Common myeloid progenitor, CD34-positive (primary cell): ENCODE results near the gene TMEM178B.
"Not testable (repeated sequence)": the region's sequence is repeated elsewhere in the genome, so short reads cannot be mapped to it uniquely, and the experiment has no call there.

Source experiments
- CTCF ChIA-PET: fragments of 350-600 bp; sonication (Branson Sonifier 250); formaldehyde crosslinking; loops from one replicate; lab custom pipeline; 2021; ENCODE audit warnings: antibody characterized with exemption; lab: Charles Lee
- POLR2A ChIA-PET: fragments of 350-600 bp; sonication (Branson Sonifier 250); formaldehyde crosslinking; loops from one replicate; lab custom pipeline; 2021; ENCODE audit warnings: antibody characterized with exemption; lab: Charles Lee
- DNase-seq, 3 donors: peaks; one replicate each; pipeline versions ENCODE4 v3.0.0 to v3.0.0-alpha.2; 2013
- H3K27ac ChIP-seq, 2 experiments: 1 replicate in 1 of 2; 2 replicates in 1 of 2; pipeline ENCODE4 v1.7.0; 2013; ENCODE audit warnings: inconsistent platforms in 2 of 2, low read length in 2 of 2, mild to moderate bottlenecking in 2 of 2, low read depth in 1 of 2, moderate library complexity in 1 of 2; ENCODE audit not compliant: severe bottlenecking in 2 of 2, insufficient read depth in 1 of 2, poor library complexity in 1 of 2
- H3K27me3 ChIP-seq, 5 experiments: replicated peaks in 2 of 5; 1 replicate in 3 of 5; 2 replicates in 2 of 5; pipeline versions ENCODE4 v1.6.1 to v1.7.0; 2013; ENCODE audit warnings: low read length in 4 of 5, mild to moderate bottlenecking in 2 of 5, moderate library complexity in 2 of 5, inconsistent platforms in 1 of 5; ENCODE audit not compliant: insufficient read depth in 5 of 5, control insufficient read depth in 4 of 5
- H3K36me3 ChIP-seq, 4 experiments: 1 replicate in 2 of 4; 2 replicates in 2 of 4; pipeline versions ENCODE4 v1.6.1 to v1.7.0; 2013; ENCODE audit warnings: low read length in 3 of 4, control low read depth in 1 of 4, mild to moderate bottlenecking in 1 of 4; ENCODE audit not compliant: control insufficient read depth in 4 of 4, insufficient read depth in 4 of 4
- H3K4me1 ChIP-seq, 4 experiments: 1 replicate in 3 of 4; 2 replicates in 1 of 4; pipeline versions ENCODE4 v1.6.1 to v1.7.1; 2013; ENCODE audit warnings: low read length in 3 of 4, mild to moderate bottlenecking in 3 of 4, control low read depth in 1 of 4, inconsistent platforms in 1 of 4, moderate library complexity in 1 of 4; ENCODE audit not compliant: control insufficient read depth in 4 of 4, insufficient read depth in 4 of 4; ENCODE audit errors: control extremely low read depth in 1 of 4
- H3K4me3 ChIP-seq, 7 experiments: 1 replicate in 4 of 7; 2 replicates in 3 of 7; pipeline versions ENCODE4 v1.5.1 to v1.7.0; 2013; ENCODE audit warnings: mild to moderate bottlenecking in 7 of 7, low read length in 6 of 7, moderate library complexity in 6 of 7, inconsistent platforms in 2 of 7, low read depth in 2 of 7, control low read depth in 1 of 7; ENCODE audit not compliant: insufficient read depth in 4 of 7, control insufficient read depth in 1 of 7; ENCODE audit errors: extremely low read depth in 1 of 7
- H3K9me3 ChIP-seq, 5 experiments: 1 replicate in 4 of 5; 2 replicates in 1 of 5; pipeline versions ENCODE4 v1.6.1 to v1.7.1; 2013; ENCODE audit warnings: low read length in 4 of 5, mild to moderate bottlenecking in 2 of 5, inconsistent platforms in 1 of 5, low read depth in 1 of 5, moderate library complexity in 1 of 5; ENCODE audit not compliant: control insufficient read depth in 4 of 5, insufficient read depth in 2 of 5; ENCODE audit errors: control extremely low read depth in 1 of 5
- WGBS: methylation state at CpG from one replicate; pipeline ENCODE4 v1.1.5; 2013; ENCODE audit not compliant: insufficient coverage; 5-methylcytosine and 5-hydroxymethylcytosine counted together

The TMEM178B gene

GRCh38 chr7:141328290-141328689 is 254.4 kb downstream of the TMEM178B start:
- POLR2A ChIA-PET, result no interaction called here
- no peak overlapping the region for H3K4me3 ChIP-seq
- DNase-seq, result no peak
- WGBS, result 82% methylated on average over 2 of the region's 2 CpGs
- no peaks in the 10 kb centered on the region for H3K4me1 ChIP-seq
- peaks cover 0 to 4% (median 0%) of the 10 kb centered on the region in 5 experiments for H3K27me3 ChIP-seq
- H3K27ac ChIP-seq, result no peak overlapping the region
- CTCF ChIA-PET, result no interaction called here
- peaks cover 0 to 2% (median 0%) of the 10 kb centered on the region in 5 experiments for H3K9me3 ChIP-seq
- no peaks in the 10 kb centered on the region for H3K36me3 ChIP-seq

- WGBS, result no CpG with 5 or more reads among the region's 2 CpGs
- H3K27me3 ChIP-seq, POLR2A ChIA-PET, H3K4me1 ChIP-seq, DNase-seq, H3K4me3 ChIP-seq, H3K36me3 ChIP-seq, H3K27ac ChIP-seq, CTCF ChIA-PET, H3K9me3 ChIP-seq: not testable (repeated sequence)
These were observed 256.4 kb downstream of the TMEM178B start for GRCh38 chr7:141330285-141330684.

GRCh38 chr7:141333459-141333858 is 259.6 kb downstream of the TMEM178B start:
- ChIA-PET CTCF (no interaction called here), POLR2A (no interaction called here)
- DNase-seq, result no peak
- Histone ChIP-seq H3K4me1 (no peaks in the 10 kb centered on the region), H3K27me3 (no peaks in the 10 kb centered on the region), H3K27ac (no peak overlapping the region), H3K4me3 (no peak overlapping the region), H3K36me3 (no peaks in the 10 kb centered on the region), H3K9me3 (peaks cover 0 to 2% (median 0%) of the 10 kb centered on the region in 5 experiments)
- 77% methylated on average over 4 of the region's 4 CpGs for WGBS

- WGBS, result 100% methylated on average over 3 of the region's 4 CpGs
- H3K27ac ChIP-seq, result no peak overlapping the region
- H3K9me3 ChIP-seq, result peaks cover 0 to 4% (median 0%) of the 10 kb centered on the region in 5 experiments
- POLR2A ChIA-PET, result no interaction called here
- no peaks in the 10 kb centered on the region for H3K36me3 ChIP-seq
- no peaks in the 10 kb centered on the region for H3K4me1 ChIP-seq
- CTCF ChIA-PET, result no interaction called here
- peaks cover 0 to 3% (median 0%) of the 10 kb centered on the region in 5 experiments for H3K27me3 ChIP-seq
- no peak overlapping the region for H3K4me3 ChIP-seq
- DNase-seq, result no peak
These were observed 261.3 kb downstream of the TMEM178B start for GRCh38 chr7:141335164-141335563.

- Histone ChIP-seq H3K9me3 (peaks cover 0 to 4% (median 0%) of the 10 kb centered on the region in 5 experiments), H3K27me3 (peaks cover 0 to 7% (median 0%) of the 10 kb centered on the region in 5 experiments), H3K27ac (no peak overlapping the region), H3K4me1 (no peaks in the 10 kb centered on the region), H3K36me3 (no peaks in the 10 kb centered on the region), H3K4me3 (no peak overlapping the region)
- CTCF ChIA-PET, result no interaction called here
- 67% methylated on average over 1 of the region's 1 CpG for WGBS
- POLR2A ChIA-PET, result no interaction called here
- DNase-seq, result no peak
These were observed 265.7 kb downstream of the TMEM178B start for GRCh38 chr7:141339603-141340002.

- no peaks in the 10 kb centered on the region for H3K36me3 ChIP-seq
- WGBS, result 100% methylated on average over 1 of the region's 4 CpGs
- H3K27ac ChIP-seq, result no peak overlapping the region
- ChIA-PET CTCF (interaction anchor here (1.2 kb wide), 1 partner anchor 9 kb away, joined by 3 read pairs; no protein-coding TSS in a partner anchor), POLR2A (no interaction called here)
- H3K4me1 ChIP-seq, result no peaks in the 10 kb centered on the region
- H3K27me3 ChIP-seq, result peaks cover 0 to 7% (median 0%) of the 10 kb centered on the region in 5 experiments
- peaks cover 0 to 4% (median 0%) of the 10 kb centered on the region in 5 experiments for H3K9me3 ChIP-seq
- no peak overlapping the region for H3K4me3 ChIP-seq
- DNase-seq, result no peak
These were observed 267.1 kb downstream of the TMEM178B start for GRCh38 chr7:141340991-141341390.

- H3K4me1 ChIP-seq, result no peaks in the 10 kb centered on the region
- H3K27me3 ChIP-seq, result peaks cover 0 to 7% (median 0%) of the 10 kb centered on the region in 5 experiments
- peaks cover 0 to 4% (median 0%) of the 10 kb centered on the region in 5 experiments for H3K9me3 ChIP-seq
- H3K27ac ChIP-seq, result no peak overlapping the region
- CTCF ChIA-PET, result interaction anchor here (1.6 kb wide), 1 partner anchor 8 kb away, joined by 3 read pairs; no protein-coding TSS in a partner anchor
- H3K4me3 ChIP-seq, result no peak overlapping the region
- no peak for DNase-seq
- POLR2A ChIA-PET, result no interaction called here
- WGBS, result 95% methylated on average over 13 of the region's 16 CpGs
- H3K36me3 ChIP-seq, result no peaks in the 10 kb centered on the region
These were observed 269.0 kb downstream of the TMEM178B start for GRCh38 chr7:141342621-141343408.
